Fibroblast of pulmonary artery (primary cell): ENCODE results near the gene SRPK2.

Source experiments
- DNase-seq: peaks from one replicate; pipeline ENCODE4 v3.0.0-alpha.2; 2010; ENCODE audit warnings: low read depth
- H3K4me3 ChIP-seq: replicated peaks from 2 replicates; pipeline ENCODE4 v1.5.1; 2011; ENCODE audit warnings: low read depth, mild to moderate bottlenecking, control low read depth, low read length, moderate library complexity
- CTCF ChIP-seq: IDR thresholded peaks from 2 replicates; pipeline ENCODE4 v1.5.1; 2011; ENCODE audit warnings: mild to moderate bottlenecking, control low read depth, low read length, inconsistent platforms; ENCODE audit errors: missing control alignments

SRPK2 gene

GRCh38 chr7:105389889-105390288 lies 1.2 kb upstream of the SRPK2 start:
- no peak for TF ChIP-seq CTCF
- no peak for DNase-seq
- H3K4me3 ChIP-seq: no peak overlapping the region

GRCh38 chr7:105389088-105389650 lies 448 bp upstream of the SRPK2 start:
- TF ChIP-seq CTCF: no peak
- DNase-seq: peak; percentile 61
- peak overlapping the region; percentile 63 for H3K4me3 ChIP-seq

GRCh38 chr7:105387508-105388355 lies 989 bp downstream of the SRPK2 start:
- TF ChIP-seq CTCF: no peak
- H3K4me3 ChIP-seq: peak overlapping the region; percentile 63
- DNase-seq: peak; percentile 49

GRCh38 chr7:105377903-105378302 lies 10.8 kb downstream of the SRPK2 start:
- no peak overlapping the region for H3K4me3 ChIP-seq
- TF ChIP-seq CTCF: no peak
- no peak for DNase-seq

GRCh38 chr7:105376908-105377533 lies 11.7 kb downstream of the SRPK2 start:
- DNase-seq: no peak
- TF ChIP-seq CTCF: no peak

GRCh38 chr7:105369944-105370343 lies 18.8 kb downstream of the SRPK2 start:
- TF ChIP-seq CTCF: no peak
- H3K4me3 ChIP-seq: no peak overlapping the region
- no peak for DNase-seq

More at GRCh38 chr7:105376908-105377533, 11.7 kb downstream of the SRPK2 start:
- H3K4me3 ChIP-seq: no peak overlapping the region
